GM10248 (cell line): ENCODE results near the gene SLC36A3.

Experiments
- CTCF ChIA-PET: fragments of 300-600 bp; sonication (Branson Sonifier 250); formaldehyde crosslinking; extraction: SDS; loops from one replicate; lab custom pipeline; 2021; ENCODE audit warnings: antibody characterized with exemption; lab: Yijun Ruan, JAX
- POLR2A ChIA-PET: fragments of 350-650 bp; sonication (Branson Sonifier 250); formaldehyde crosslinking; extraction: SDS; loops from one replicate; lab custom pipeline; 2020; ENCODE audit warnings: antibody characterized with exemption; lab: Yijun Ruan, JAX
- DNase-seq: peaks from one replicate; pipeline ENCODE4 v3.0.0; 2012; ENCODE audit errors: extremely low spot score
- CTCF ChIP-seq: IDR thresholded peaks from 2 replicates; pipeline ENCODE4 v1.5.1; 2012; ENCODE audit warnings: mild to moderate bottlenecking, low read depth; ENCODE audit errors: extremely low read depth, missing control alignments, control extremely low read depth

SLC36A3 gene

GRCh38 chr5:151283120-151283825 lies 20.3 kb downstream of the SLC36A3 start:
- ChIA-PET CTCF (interaction anchor here (0.7 to 2.8 kb wide), 9 partner anchors 9 to 369 kb away, joined by 3 to 19 read pairs (median 4); no protein-coding TSS in a partner anchor), POLR2A (no interaction called here)
- DNase-seq, result no peak
- TF ChIP-seq CTCF, result no peak

GRCh38 chr5:151281001-151281639 lies 22.4 kb downstream of the SLC36A3 start:
- ChIA-PET POLR2A (no interaction called here), CTCF (interaction anchor here (1.0 to 3.5 kb wide), 3 partner anchors 35 to 155 kb away, joined by 4 to 19 read pairs (median 11); no protein-coding TSS in a partner anchor)
- TF ChIP-seq CTCF, result no peak
- DNase-seq, result no peak

- no peak for DNase-seq
- ChIA-PET POLR2A (no interaction called here), CTCF (interaction anchor here (3.5 kb wide), 1 partner anchor 35 kb away, joined by 11 read pairs; no protein-coding TSS in a partner anchor)
- no peak for TF ChIP-seq CTCF
Observed at GRCh38 chr5:151280443-151280842, 23.1 kb downstream of the SLC36A3 start.

- TF ChIP-seq CTCF, result no peak
- CTCF ChIA-PET, result interaction anchor here (1.1 to 3.5 kb wide), 3 partner anchors 11 to 37 kb away, joined by 4 to 11 read pairs (median 4); partner anchors contain the start of gene GM2A
- POLR2A ChIA-PET, result no interaction called here
- DNase-seq, result no peak
Observed at GRCh38 chr5:151278845-151279244, 24.7 kb downstream of the SLC36A3 start.

- TF ChIP-seq CTCF, result no peak
- ChIA-PET POLR2A (no interaction called here), CTCF (interaction anchor here (0.8 to 2.1 kb wide), 4 partner anchors 9 to 40 kb away, joined by 3 to 7 read pairs (median 4); no protein-coding TSS in a partner anchor)
- DNase-seq, result no peak
Observed at GRCh38 chr5:151275803-151276202, 27.8 kb downstream of the SLC36A3 start.

GRCh38 chr5:151274666-151275065 lies 28.9 kb downstream of the SLC36A3 start:
- POLR2A ChIA-PET, result interaction anchor here (0.7 to 0.8 kb wide), 2 partner anchors 22 to 151 kb away, joined by 3 read pairs; partner anchors contain the start of gene GM2A
- no peak for TF ChIP-seq CTCF
- CTCF ChIA-PET, result interaction anchor here (0.9 to 2.1 kb wide), 7 partner anchors 8 to 377 kb away, joined by 3 to 9 read pairs (median 4); partner anchors contain the start of gene GM2A
- DNase-seq, result no peak
